Esophagus squamous epithelium (tissue), 5 donors: Measurements from ENCODE around the gene TCAP. TPM values are rescaled to one million over a fixed set of nuclear protein-coding genes. Genes with fewer than 3 reads are reported as not detected.
"Not testable (repeated sequence)": the region's sequence is repeated elsewhere in the genome, so short reads cannot be mapped to it uniquely, and the experiment has no call there.

Experiments
- DNase-seq: peaks from one replicate; lab custom pipeline; 2025; lab: John Stamatoyannopoulos, UW
- H3K27ac ChIP-seq, 4 donors: fragments of 200-600 bp; sonication (generic); one replicate each; pipeline ENCODE4 v1.5.1; 2016 to 2019; ENCODE audit warnings: mild to moderate bottlenecking in 1 of 4
- H3K27me3 ChIP-seq, 4 donors: fragments of 200-600 bp; sonication (generic); 1 replicate in 3 of 4; 2 replicates in 1 of 4; pipeline versions ENCODE4 v1.5.1 to v1.6.0; 2017 to 2021; ENCODE audit warnings: antibody characterized with exemption in 1 of 4
- H3K36me3 ChIP-seq, 3 donors: fragments of 200-600 bp; sonication (generic); one replicate each; pipeline ENCODE4 v1.5.1; 2016 to 2019
- H3K4me1 ChIP-seq, 3 donors: fragments of 200-600 bp; sonication (generic); one replicate each; pipeline ENCODE4 v1.5.1; 2017 to 2019
- H3K4me3 ChIP-seq, 4 donors: fragments of 200-600 bp; sonication (generic); 1 replicate in 3 of 4; 2 replicates in 1 of 4; pipeline ENCODE4 v1.5.1; 2016 to 2019; ENCODE audit warnings: mild to moderate bottlenecking in 2 of 4, moderate library complexity in 1 of 4
- H3K9me3 ChIP-seq, 3 donors: fragments of 200-600 bp; sonication (generic); one replicate each; pipeline ENCODE4 v1.5.1; 2016 to 2019
- CTCF ChIP-seq, 6 experiments: fragments of 450-650 bp in 4 of 6; fragments of 200-600 bp in 2 of 6; sonication (generic) in 2 of 6; IDR thresholded peaks; one replicate each; pipeline ENCODE4 v1.5.1; 2016 to 2019; ENCODE audit warnings: antibody characterized with exemption in 6 of 6, mild to moderate bottlenecking in 4 of 6, moderate library complexity in 4 of 6
- POLR2A ChIP-seq, 4 donors: fragments of 450-650 bp; IDR thresholded peaks; one replicate each; pipeline ENCODE4 v1.6.1; 2017; ENCODE audit warnings: antibody characterized with exemption in 4 of 4, mild to moderate bottlenecking in 4 of 4, moderate library complexity in 3 of 4
- WGBS, 2 donors: methylation state at CpG; one replicate each; pipeline ENCODE4 v1.1.5; 2018; 5-methylcytosine and 5-hydroxymethylcytosine counted together
- intact Hi-C: fragments of 100-400 bp; cut with DNase I; formaldehyde crosslinking; loops from one replicate; pipeline ENCODE4 v1.15.0; 2022
- total RNA-seq, 4 donors: library from RNA; depleted of rRNA; stranded (reverse); fragments of >200 nt; gene quantifications; one replicate each; pipeline ENCODE4 v1.1.0, GENCODE V29; 2016
- donor health status: DM: yes; HTN: yes; CAD: no.

The TCAP gene
- total RNA-seq, 4 donors from 2014 or later, result 0.11 to 0.57 (median 0.29) TPM

- no peak for DNase-seq
Observed at GRCh38 chr17:39709998-39710964, 45.1 kb downstream of the TCAP start.

GRCh38 chr17:39711071-39711470, 45.9 kb downstream of the TCAP start:
- DNase-seq, H3K9me3 ChIP-seq, H3K4me3 ChIP-seq, H3K27me3 ChIP-seq, intact Hi-C loops, H3K27ac ChIP-seq: not testable (repeated sequence)
- Histone ChIP-seq H3K36me3 (peaks cover 25 to 95% (median 27%) of the 10 kb centered on the region in 3 donors), H3K4me1 (peaks cover 11 to 44% (median 19%) of the 10 kb centered on the region in 3 donors)
- WGBS, 2 donors, result 81 to 83% methylated on average over 11 of the region's 11 CpGs

More at GRCh38 chr17:39709998-39710964, 45.1 kb downstream of the TCAP start:
- intact Hi-C loops, result no loop called here
- H3K4me3 ChIP-seq, result no peak overlapping the region
- H3K4me1 ChIP-seq, result peaks cover 6 to 44% (median 17%) of the 10 kb centered on the region in 3 donors
- peaks cover 19 to 87% (median 25%) of the 10 kb centered on the region in 3 donors for H3K36me3 ChIP-seq
- 86 to 93% methylated on average over 7 to 13 of the region's 20 CpGs for WGBS, 2 donors
- H3K27me3 ChIP-seq, result no peaks in the 10 kb centered on the region
- H3K27ac ChIP-seq, result no peak overlapping the region
- TF ChIP-seq CTCF (IDR thresholded peaks at IDR 0.05), result no peak
- no peak for TF ChIP-seq POLR2A (IDR thresholded peaks at IDR 0.05)
- no peaks in the 10 kb centered on the region for H3K9me3 ChIP-seq

GRCh38 chr17:39711851-39712250, 46.7 kb downstream of the TCAP start:
- Histone ChIP-seq H3K9me3 (no peaks in the 10 kb centered on the region), H3K36me3 (peaks cover 25 to 100% (median 29%) of the 10 kb centered on the region in 3 donors), H3K27me3 (no peaks in the 10 kb centered on the region), H3K27ac (no peak overlapping the region), H3K4me1 (peaks cover 17 to 44% (median 17%) of the 10 kb centered on the region in 3 donors), H3K4me3 (no peak overlapping the region)
- no peak for TF ChIP-seq CTCF (IDR thresholded peaks at IDR 0.05)
- TF ChIP-seq POLR2A (IDR thresholded peaks at IDR 0.05), result no peak
- WGBS, 2 donors, result 98 to 100% methylated on average over 1 to 7 of the region's 10 CpGs
- DNase-seq, result no peak
- intact Hi-C loops, result no loop called here

GRCh38 chr17:39714234-39714633, 49.1 kb downstream of the TCAP start:
- no peak for DNase-seq
- H3K4me3 ChIP-seq, result no peak overlapping the region
- TF ChIP-seq CTCF (IDR thresholded peaks at IDR 0.05) (no peak), POLR2A (IDR thresholded peaks at IDR 0.05) (no peak)
- no peaks in the 10 kb centered on the region for H3K9me3 ChIP-seq
- H3K4me1 ChIP-seq, result peaks cover 17 to 44% (median 18%) of the 10 kb centered on the region in 3 donors
- intact Hi-C loops, result no loop called here
- H3K36me3 ChIP-seq, result peaks cover 13 to 100% (median 18%) of the 10 kb centered on the region in 3 donors
- H3K27ac ChIP-seq, result peak overlapping the region in 1 of 4 donors; percentile 9
- H3K27me3 ChIP-seq, result no peaks in the 10 kb centered on the region
- 97% methylated on average over 3 to 4 of the region's 4 CpGs for WGBS, 2 donors

GRCh38 chr17:39715375-39716072, 50.4 kb downstream of the TCAP start:
- H3K27ac ChIP-seq, result peak overlapping the region; percentile 91 to 95 (median 94)
- peaks cover 9 to 100% (median 14%) of the 10 kb centered on the region in 3 donors for H3K36me3 ChIP-seq
- H3K4me3 ChIP-seq, result no peak overlapping the region
- no peaks in the 10 kb centered on the region for H3K27me3 ChIP-seq
- H3K4me1 ChIP-seq, result peaks cover 17 to 48% (median 18%) of the 10 kb centered on the region in 3 donors
- DNase-seq, result no peak
- H3K9me3 ChIP-seq, result no peaks in the 10 kb centered on the region
- intact Hi-C loops, result no loop called here
- TF ChIP-seq CTCF (IDR thresholded peaks at IDR 0.05), result peak in 2 of 6 experiments; percentile 11 to 44
- TF ChIP-seq POLR2A (IDR thresholded peaks at IDR 0.05), result no peak
- 57 to 83% methylated on average over 6 to 10 of the region's 18 CpGs for WGBS, 2 donors

Other genes with a start within 250 kb of the TCAP start
- 10 to 100 TPM; 11.2 to 22.9 (median 16.1) TPM for gene MED1, start 214.1 kb upstream of the TCAP start, total RNA-seq
- gene CDK12, start 203.9 kb upstream of the TCAP start, total RNA-seq, result 10 to 100 TPM; 22.9 to 47.3 (median 33.5) TPM
- gene NEUROD2, start 57.4 kb upstream of the TCAP start, total RNA-seq, result not detected
- 1 to 10 TPM in 2 of 4 donors, under 1 TPM in 2; 0.23 to 4.8 (median 2.4) TPM for gene PPP1R1B, start 38.4 kb upstream of the TCAP start, total RNA-seq
- gene STARD3, start 28.2 kb upstream of the TCAP start, total RNA-seq, result 10 to 100 TPM; 27.3 to 46.7 (median 33.4) TPM
- gene PNMT, start 3.1 kb downstream of the TCAP start, total RNA-seq, result 1 to 10 TPM in 2 of 4 donors, under 1 TPM in 2; 0.26 to 8.4 (median 1.3) TPM
- 10 to 100 TPM; 10.7 to 34.2 (median 19.2) TPM for gene PGAP3, start 22.7 kb downstream of the TCAP start, total RNA-seq
- gene ERBB2, start 34.7 kb downstream of the TCAP start, total RNA-seq, result 100 to 1,000 TPM in 1 of 4 donors, 10 to 100 TPM in 3; 75.2 to 170 (median 86.5) TPM
- gene MIEN1, start 65.2 kb downstream of the TCAP start, total RNA-seq, result 10 to 100 TPM; 44.4 to 55.2 (median 53.2) TPM
- gene GRB7, start 72.6 kb downstream of the TCAP start, total RNA-seq, result 10 to 100 TPM; 25.1 to 62.1 (median 55.9) TPM
- 1 to 10 TPM; 2.1 to 9.0 (median 3.8) TPM for gene IKZF3, start 199.0 kb downstream of the TCAP start, total RNA-seq
- gene ZPBP2, start 202.9 kb downstream of the TCAP start, total RNA-seq, result not detected